Liver (tissue), 9 donors: Measurements from ENCODE around the gene PARVB. TPM values are rescaled to one million over a fixed set of nuclear protein-coding genes. Genes with fewer than 3 reads are reported as not detected.

Source experiments
- DNase-seq: peaks from one replicate; pipeline ENCODE4 v3.0.0-alpha.2; 2017; ENCODE audit warnings: low spot score
- H3K27ac ChIP-seq, 2 donors: one replicate each; pipeline ENCODE4 v1.7.0; 2013; ENCODE audit warnings: inconsistent platforms in 2 of 2, low read length in 2 of 2, control low read depth in 1 of 2, low read depth in 1 of 2, mild to moderate bottlenecking in 1 of 2
- H3K27me3 ChIP-seq, 4 donors: one replicate each; pipeline versions ENCODE4 v1.6.1 to v1.7.0; 2013; ENCODE audit warnings: low read length in 3 of 4, inconsistent platforms in 1 of 4, mild to moderate bottlenecking in 1 of 4, moderate library complexity in 1 of 4; ENCODE audit not compliant: control insufficient read depth in 4 of 4, insufficient read depth in 4 of 4
- H3K36me3 ChIP-seq, 4 donors: one replicate each; pipeline versions ENCODE4 v1.6.1 to v1.7.0; 2013; ENCODE audit warnings: low read length in 3 of 4, mild to moderate bottlenecking in 3 of 4, low read depth in 1 of 4, moderate library complexity in 1 of 4; ENCODE audit not compliant: control insufficient read depth in 4 of 4, insufficient read depth in 3 of 4
- H3K4me1 ChIP-seq, 4 donors: one replicate each; pipeline versions ENCODE4 v1.6.1 to v1.7.0; 2013; ENCODE audit warnings: low read length in 3 of 4, mild to moderate bottlenecking in 3 of 4, moderate library complexity in 1 of 4; ENCODE audit not compliant: control insufficient read depth in 4 of 4, insufficient read depth in 4 of 4
- H3K4me3 ChIP-seq, 3 donors: one replicate each; pipeline versions ENCODE4 v1.6.1 to v1.7.0; 2013; ENCODE audit warnings: low read length in 3 of 3, control low read depth in 1 of 3, low read depth in 1 of 3, mild to moderate bottlenecking in 1 of 3
- H3K9ac ChIP-seq, 2 donors: one replicate each; pipeline ENCODE4 v1.7.0; 2013; ENCODE audit warnings: low read length in 2 of 2, mild to moderate bottlenecking in 2 of 2, moderate library complexity in 2 of 2, control low read depth in 1 of 2, low read depth in 1 of 2
- H3K9me3 ChIP-seq, 4 donors: one replicate each; pipeline versions ENCODE4 v1.6.1 to v1.7.0; 2013; ENCODE audit warnings: low read length in 3 of 4; ENCODE audit not compliant: control insufficient read depth in 4 of 4
- ATF3 ChIP-seq: IDR thresholded peaks from 2 replicates; pipeline ENCODE4 v1.6.1; 2016; ENCODE audit warnings: antibody characterized with exemption
- CTCF ChIP-seq: fragments of 150-350 bp; IDR thresholded peaks from 2 replicates; pipeline ENCODE4 v1.5.1; 2017; ENCODE audit warnings: improper control_type of control experiment, low read depth, low read length; ENCODE audit not compliant: missing input control
- EGR1 ChIP-seq, 2 donors: IDR thresholded peaks; 2 replicates each; pipeline ENCODE4 v1.6.1; 2016 to 2018; ENCODE audit warnings: antibody characterized with exemption in 2 of 2, low read depth in 2 of 2
- FOXA1 ChIP-seq: IDR thresholded peaks from 2 replicates; pipeline ENCODE4 v1.6.1; 2016; ENCODE audit warnings: antibody characterized with exemption
- FOXA2 ChIP-seq: IDR thresholded peaks from 2 replicates; pipeline ENCODE4 v1.6.1; 2016; ENCODE audit warnings: antibody characterized with exemption
- GABPA ChIP-seq, 2 donors: IDR thresholded peaks in 1 of 2; conservative IDR thresholded peaks in 1 of 2; 2 replicates each; pipeline ENCODE4 v1.6.1; 2016; ENCODE audit warnings: antibody characterized with exemption in 2 of 2, mild to moderate bottlenecking in 1 of 2, moderate library complexity in 1 of 2
- HNF4G ChIP-seq: IDR thresholded peaks from 2 replicates; pipeline ENCODE4 v1.6.1; 2016; ENCODE audit warnings: antibody characterized with exemption
- JUND ChIP-seq, 2 donors: IDR thresholded peaks; 2 replicates each; pipeline ENCODE4 v1.6.1; 2016; ENCODE audit warnings: antibody characterized with exemption in 2 of 2
- MAX ChIP-seq: IDR thresholded peaks from 2 replicates; pipeline ENCODE4 v1.6.1; 2016; ENCODE audit warnings: antibody characterized with exemption
- NR2F2 ChIP-seq: IDR thresholded peaks from 2 replicates; pipeline ENCODE4 v1.6.1; 2016; ENCODE audit warnings: antibody characterized with exemption
- RAD21 ChIP-seq, 2 donors: IDR thresholded peaks; 2 replicates each; pipeline ENCODE4 v1.6.1; 2016; ENCODE audit warnings: antibody characterized with exemption in 2 of 2, mild to moderate bottlenecking in 2 of 2
- REST ChIP-seq: IDR thresholded peaks from 2 replicates; pipeline ENCODE4 v1.6.1; 2016; ENCODE audit warnings: antibody characterized with exemption, mild to moderate bottlenecking
- RXRA ChIP-seq, 2 donors: IDR thresholded peaks; 2 replicates each; pipeline ENCODE4 v1.6.1; 2017 to 2018; ENCODE audit warnings: antibody characterized with exemption in 2 of 2, mild to moderate bottlenecking in 1 of 2
- SP1 ChIP-seq: IDR thresholded peaks from 2 replicates; pipeline ENCODE4 v1.6.1; 2018; ENCODE audit warnings: antibody characterized with exemption, mild to moderate bottlenecking
- TAF1 ChIP-seq: conservative IDR thresholded peaks from 2 replicates; pipeline ENCODE4 v1.6.1; 2016; ENCODE audit warnings: antibody characterized with exemption, mild to moderate bottlenecking
- YY1 ChIP-seq: IDR thresholded peaks from 2 replicates; pipeline ENCODE4 v1.6.1; 2016; ENCODE audit warnings: antibody characterized with exemption, mild to moderate bottlenecking
- ZBTB33 ChIP-seq: IDR thresholded peaks from 2 replicates; pipeline ENCODE4 v1.6.1; 2016; ENCODE audit warnings: antibody characterized with exemption
- WGBS: extraction: QIAGEN DNeasy Blood & Tissue Kit; methylation state at CpG from one replicate; pipeline ENCODE4 v1.1.7; 2013; 5-methylcytosine and 5-hydroxymethylcytosine counted together
- polyA plus RNA-seq, 2 donors: library from polyadenylated mRNA; stranded (reverse) in 1 of 2; unstranded in 1 of 2; fragments of 200-250 nt in 1 of 2; fragments of >200 nt in 1 of 2; fragmentation: Nextera tagmentation in 1 of 2; extraction: Ambion mirVana in 1 of 2; gene quantifications; one replicate each; pipeline versions ENCODE4 v1.2.1 to v1.2.3, GENCODE V29; 2013 to 2015
- total RNA-seq, 2 donors: library from RNA; depleted of rRNA; stranded (reverse); fragments of >200 nt; gene quantifications; one replicate each; pipeline ENCODE4 v1.2.3, GENCODE V29; 2014
- donor health status: healthy.
- donor health status: healthy.
- donor health status: healthy.
- donor health status: healthy.
- donor health status: healthy.

The PARVB gene
- total and polyA plus RNA-seq, 4 donors: 3.2 to 55.5 (median 17.7) TPM

- Histone ChIP-seq H3K9ac (no peak overlapping the region), H3K27me3 (no peaks in the 10 kb centered on the region), H3K4me1 (no peaks in the 10 kb centered on the region), H3K9me3 (no peaks in the 10 kb centered on the region), H3K27ac (no peak overlapping the region), H3K36me3 (peaks cover 0 to 2% (median 0%) of the 10 kb centered on the region in 4 donors), H3K4me3 (no peak overlapping the region)
- no peak for DNase-seq
- WGBS: 96% methylated on average over 4 of the region's 4 CpGs
- TF ChIP-seq CTCF (no peak), NR2F2 (no peak), ATF3 (no peak), FOXA2 (no peak), FOXA1 (no peak), MAX (no peak), HNF4G (no peak), ZBTB33 (no peak), TAF1 (no peak), EGR1 (IDR thresholded peaks at IDR 0.05; ENCODE audit: low read depth in 2 of 2) (no peak), SP1 (no peak), JUND (IDR thresholded peaks at IDR 0.05) (no peak), REST (no peak), GABPA (IDR thresholded peaks at IDR 0.05 in 1 of 2, conservative IDR thresholded peaks at IDR 0.05 in 1 of 2) (no peak), RXRA (IDR thresholded peaks at IDR 0.05) (no peak)
Observed at GRCh38 chr22:44102121-44102520, 78.0 kb downstream of the PARVB start.

GRCh38 chr22:44102856-44103255, 78.8 kb downstream of the PARVB start:
- H3K36me3 ChIP-seq: peaks cover 0 to 2% (median 0%) of the 10 kb centered on the region in 4 donors
- H3K4me3 ChIP-seq: no peak overlapping the region
- no peaks in the 10 kb centered on the region for H3K27me3 ChIP-seq
- DNase-seq: no peak
- no peak for TF ChIP-seq NR2F2
- TF ChIP-seq YY1: no peak
- no peak for TF ChIP-seq FOXA1
- no peak for TF ChIP-seq CTCF
- no peak for TF ChIP-seq RAD21 (IDR thresholded peaks at IDR 0.05)
- TF ChIP-seq GABPA (IDR thresholded peaks at IDR 0.05 in 1 of 2, conservative IDR thresholded peaks at IDR 0.05 in 1 of 2): no peak
- TF ChIP-seq RXRA (IDR thresholded peaks at IDR 0.05): no peak
- no peak for TF ChIP-seq ATF3
- TF ChIP-seq EGR1 (IDR thresholded peaks at IDR 0.05; ENCODE audit: low read depth in 2 of 2): no peak
- TF ChIP-seq SP1: no peak
- no peak for TF ChIP-seq MAX
- no peak for TF ChIP-seq FOXA2
- H3K9ac ChIP-seq: no peak overlapping the region
- 94% methylated on average over 3 of the region's 3 CpGs for WGBS
- H3K4me1 ChIP-seq: no peaks in the 10 kb centered on the region
- H3K27ac ChIP-seq: no peak overlapping the region
- H3K9me3 ChIP-seq: no peaks in the 10 kb centered on the region
